ENCODE measurements around the gene ABI1.
"Not testable (repeated sequence)": the region's sequence is repeated elsewhere in the genome, so short reads cannot be mapped to it uniquely, and the experiment has no call there.

The ABI1 gene

GRCh38 chr10:26860443-26861204, at the start of gene ABI1:
Gene ABI1, minus strand, starts transcription at chr10:26860958. Its CDS starts 95 bp downstream, at chr10:26860863.
- DNase-seq (ENCODE audit: low read depth in 2 of 2): peak; percentile 93 to 95

GRCh38 chr10:26909753-26910152, 49.0 kb upstream of the ABI1 start:
- no peak for DNase-seq (ENCODE audit: low read depth in 2 of 2)

- DNase-seq (ENCODE audit: low read depth in 2 of 2): not testable (repeated sequence)
Measured at GRCh38 chr10:26905253-26905781, 44.6 kb upstream of the ABI1 start.

- no peak for DNase-seq (ENCODE audit: low read depth in 2 of 2)
Measured at GRCh38 chr10:26903431-26904217, 42.9 kb upstream of the ABI1 start.

- not testable (repeated sequence) for DNase-seq (ENCODE audit: low read depth in 2 of 2)
Measured at GRCh38 chr10:26892306-26892923, 31.7 kb upstream of the ABI1 start.

- DNase-seq (ENCODE audit: low read depth in 2 of 2): peak; percentile 22 to 30
Measured at GRCh38 chr10:26890956-26891355, 30.2 kb upstream of the ABI1 start.

- DNase-seq (ENCODE audit: low read depth in 2 of 2): no peak
Measured at GRCh38 chr10:26887611-26888215, 27.0 kb upstream of the ABI1 start.

GRCh38 chr10:26881600-26882331, 21.0 kb upstream of the ABI1 start:
- DNase-seq (ENCODE audit: low read depth in 2 of 2): no peak

- DNase-seq (ENCODE audit: low read depth in 2 of 2): no peak
Measured at GRCh38 chr10:26879744-26880143, 19.0 kb upstream of the ABI1 start.

- DNase-seq (ENCODE audit: low read depth in 2 of 2): no peak
Measured at GRCh38 chr10:26870766-26871165, 10.0 kb upstream of the ABI1 start.

GRCh38 chr10:26869528-26869927, 8.8 kb upstream of the ABI1 start:
- DNase-seq (ENCODE audit: low read depth in 2 of 2): peak in 1 of 2 donors; percentile 10

GRCh38 chr10:26863351-26864076, 2.8 kb upstream of the ABI1 start:
- DNase-seq (ENCODE audit: low read depth in 2 of 2): no peak

GRCh38 chr10:26861205-26861998, 644 bp upstream of the ABI1 start:
- no peak for DNase-seq (ENCODE audit: low read depth in 2 of 2)

- DNase-seq (ENCODE audit: low read depth in 2 of 2): peak; percentile 26 to 43
Measured at GRCh38 chr10:26860102-26860442, 686 bp downstream of the ABI1 start.

- DNase-seq (ENCODE audit: low read depth in 2 of 2): no peak
Measured at GRCh38 chr10:26859241-26860101, 1.3 kb downstream of the ABI1 start.

GRCh38 chr10:26858707-26859034, 2.1 kb downstream of the ABI1 start:
- no peak for DNase-seq (ENCODE audit: low read depth in 2 of 2)

GRCh38 chr10:26857991-26858706, 2.6 kb downstream of the ABI1 start:
- DNase-seq (ENCODE audit: low read depth in 2 of 2): no peak

- not testable (repeated sequence) for DNase-seq (ENCODE audit: low read depth in 2 of 2)
Measured at GRCh38 chr10:26857553-26857952, 3.2 kb downstream of the ABI1 start.

Measured in stimulated activated CD8-positive, alpha-beta memory T cell treated with anti-CD3 and anti-CD28 coated beads, Interleukin-15, amount 100 ng/mL, for 48 hours (primary cell).